HL-60 (cell line): ENCODE data around the gene CLSTN1.

ENCODE experiments used
- CTCF ChIP-seq: IDR thresholded peaks from one replicate; pipeline ENCODE4 v1.5.1; 2011; ENCODE audit warnings: low read length, control low read depth, inconsistent platforms; ENCODE audit not compliant: insufficient read depth
- POLR2AphosphoS5 ChIP-seq: IDR thresholded peaks from 2 replicates; pipeline ENCODE4 v1.6.1; 2012; ENCODE audit warnings: low read depth
- SPI1 ChIP-seq: IDR thresholded peaks from 2 replicates; pipeline ENCODE4 v1.6.1; 2012; ENCODE audit warnings: low read depth, mild to moderate bottlenecking, borderline replicate concordance
- TF ChIP-seq, protein P1 (sequence below): IDR thresholded peaks from 2 replicates; pipeline ENCODE4 v1.6.1; 2012; ENCODE audit warnings: low read depth; ENCODE audit not compliant: insufficient replicate concordance

DNA sequence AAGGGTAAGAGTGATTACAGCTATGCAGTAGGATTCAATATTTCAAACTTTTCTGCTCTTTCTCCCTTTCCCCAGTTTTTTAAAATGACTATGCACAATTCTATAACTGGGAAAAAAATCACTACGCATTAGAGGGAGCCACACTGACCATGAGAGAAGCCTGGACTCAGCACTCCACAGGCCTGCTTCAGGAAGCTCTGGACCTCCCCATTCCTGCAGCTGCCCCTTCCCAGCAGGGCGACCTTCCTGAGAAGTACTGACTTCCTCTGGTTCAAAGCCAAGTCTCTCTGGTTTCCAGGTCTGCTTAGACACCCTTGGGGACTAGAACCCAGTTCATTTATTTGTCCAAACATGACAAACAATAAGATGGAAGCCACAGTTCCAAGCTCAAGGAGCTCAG is 42.0 kb upstream of the CLSTN1 start:
- no peak for TF ChIP-seq CTCF
- TF ChIP-seq POLR2AphosphoS5: no peak
- TF ChIP-seq, protein P1, sequence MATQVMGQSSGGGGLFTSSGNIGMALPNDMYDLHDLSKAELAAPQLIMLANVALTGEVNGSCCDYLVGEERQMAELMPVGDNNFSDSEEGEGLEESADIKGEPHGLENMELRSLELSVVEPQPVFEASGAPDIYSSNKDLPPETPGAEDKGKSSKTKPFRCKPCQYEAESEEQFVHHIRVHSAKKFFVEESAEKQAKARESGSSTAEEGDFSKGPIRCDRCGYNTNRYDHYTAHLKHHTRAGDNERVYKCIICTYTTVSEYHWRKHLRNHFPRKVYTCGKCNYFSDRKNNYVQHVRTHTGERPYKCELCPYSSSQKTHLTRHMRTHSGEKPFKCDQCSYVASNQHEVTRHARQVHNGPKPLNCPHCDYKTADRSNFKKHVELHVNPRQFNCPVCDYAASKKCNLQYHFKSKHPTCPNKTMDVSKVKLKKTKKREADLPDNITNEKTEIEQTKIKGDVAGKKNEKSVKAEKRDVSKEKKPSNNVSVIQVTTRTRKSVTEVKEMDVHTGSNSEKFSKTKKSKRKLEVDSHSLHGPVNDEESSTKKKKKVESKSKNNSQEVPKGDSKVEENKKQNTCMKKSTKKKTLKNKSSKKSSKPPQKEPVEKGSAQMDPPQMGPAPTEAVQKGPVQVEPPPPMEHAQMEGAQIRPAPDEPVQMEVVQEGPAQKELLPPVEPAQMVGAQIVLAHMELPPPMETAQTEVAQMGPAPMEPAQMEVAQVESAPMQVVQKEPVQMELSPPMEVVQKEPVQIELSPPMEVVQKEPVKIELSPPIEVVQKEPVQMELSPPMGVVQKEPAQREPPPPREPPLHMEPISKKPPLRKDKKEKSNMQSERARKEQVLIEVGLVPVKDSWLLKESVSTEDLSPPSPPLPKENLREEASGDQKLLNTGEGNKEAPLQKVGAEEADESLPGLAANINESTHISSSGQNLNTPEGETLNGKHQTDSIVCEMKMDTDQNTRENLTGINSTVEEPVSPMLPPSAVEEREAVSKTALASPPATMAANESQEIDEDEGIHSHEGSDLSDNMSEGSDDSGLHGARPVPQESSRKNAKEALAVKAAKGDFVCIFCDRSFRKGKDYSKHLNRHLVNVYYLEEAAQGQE: no peak
- TF ChIP-seq SPI1: no peak
